ENCODE data around the gene FBXO17.
"Not testable (repeated sequence)": the region's sequence is repeated elsewhere in the genome, so short reads cannot be mapped to it uniquely, and the experiment has no call there.

GRCh38 chr19:38987745-38988144 is 12.2 kb upstream of the FBXO17 start:
- not testable (repeated sequence) for TF ChIP-seq NR2F2 (IDR thresholded peaks at IDR 0.05); GABPA (IDR thresholded peaks at IDR 0.05 in 1 of 2, conservative IDR thresholded peaks at IDR 0.05 in 1 of 2)
